Stimulated activated CD4-positive, alpha-beta T cell treated with anti-CD3 and anti-CD28 coated beads, TNF-alpha, amount 100 ng/mL, for 4 hours (primary cell): Measurements from ENCODE around the gene BTNL2.
"Not testable (repeated sequence)": the region's sequence is repeated elsewhere in the genome, so short reads cannot be mapped to it uniquely, and the experiment has no call there.

Experiments
- DNase-seq, 3 experiments: peaks; one replicate each; pipeline ENCODE4 v3.0.0-alpha.2; 2020; ENCODE audit warnings: low read depth in 3 of 3

Gene BTNL2

DNA sequence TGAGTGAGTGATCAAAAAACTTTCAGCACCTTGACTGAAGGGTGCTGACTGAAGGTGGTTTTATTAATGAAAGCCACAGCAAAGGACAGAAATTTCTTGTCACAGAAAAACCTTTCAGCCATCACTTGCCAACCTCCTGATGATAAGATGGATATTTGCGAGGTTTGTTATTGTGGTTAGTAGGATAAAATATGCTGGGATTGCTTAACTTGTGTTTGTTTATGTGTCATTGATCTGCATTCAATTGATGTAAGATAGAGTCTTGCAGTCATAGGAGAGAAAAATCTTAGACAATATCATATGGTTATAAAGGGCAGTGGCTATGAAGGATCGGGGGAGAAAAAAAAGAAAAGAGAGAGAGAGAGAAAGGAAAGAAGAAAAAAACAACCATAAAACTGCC is 36.5 kb downstream of the BTNL2 start:
- no peak for DNase-seq

DNA sequence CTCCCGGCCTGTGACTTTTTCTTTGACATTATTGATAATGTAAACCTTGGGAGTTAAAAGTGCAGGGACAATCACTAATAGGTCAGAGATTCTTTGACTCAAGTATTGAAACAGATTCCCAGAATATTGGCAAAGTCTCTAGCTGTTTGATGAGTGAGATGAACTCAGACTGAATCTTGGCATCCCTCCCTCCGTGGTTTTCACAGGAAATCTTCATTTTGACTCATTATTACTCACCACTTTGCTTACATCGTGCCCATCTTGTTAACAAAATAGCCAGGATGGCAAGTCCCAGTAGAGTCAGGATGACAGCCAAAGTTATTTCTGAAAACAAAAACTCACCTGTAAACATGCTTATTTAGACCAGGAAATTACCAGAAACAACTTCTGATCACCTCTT is 37.3 kb downstream of the BTNL2 start:
- DNase-seq: no peak

DNA sequence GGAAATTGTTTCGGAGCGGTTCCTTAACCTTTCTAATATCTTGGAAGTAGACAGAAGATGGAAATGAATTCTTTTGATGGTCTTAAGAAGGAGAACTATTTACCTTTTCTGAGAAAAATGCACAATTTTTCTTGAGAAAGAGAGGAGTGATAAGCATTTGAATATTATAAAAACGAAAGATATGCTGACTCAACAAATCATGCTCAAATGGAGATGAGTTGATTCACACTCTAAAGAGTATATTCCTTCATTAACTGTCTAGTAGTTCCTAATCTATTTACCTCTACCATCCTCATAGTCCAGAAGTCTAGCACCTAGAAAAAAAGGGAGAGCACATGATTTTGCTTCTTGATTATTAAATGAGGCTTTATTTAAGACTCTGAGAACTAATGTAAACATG is 39.3 kb downstream of the BTNL2 start:
- DNase-seq: no peak

DNA sequence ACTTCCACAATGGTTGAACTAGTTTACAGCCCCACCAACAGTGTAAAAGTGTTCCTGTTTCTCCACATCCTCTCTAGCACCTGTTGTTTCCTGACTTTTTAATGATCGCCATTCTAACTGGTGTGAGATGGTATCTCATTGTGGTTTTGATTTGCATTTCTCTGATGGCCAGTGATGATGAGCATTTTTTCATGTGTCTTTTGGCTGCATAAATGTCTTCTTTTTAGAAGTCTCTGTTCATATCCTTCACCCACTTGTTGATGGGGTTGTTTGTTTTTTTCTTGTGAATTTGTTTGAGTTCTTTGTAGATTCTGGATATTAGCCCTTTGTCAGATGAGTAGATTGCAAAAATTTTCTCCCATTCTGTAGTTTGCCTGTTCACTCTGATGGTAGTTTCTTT is 47.8 kb downstream of the BTNL2 start:
- not testable (repeated sequence) for DNase-seq

DNA sequence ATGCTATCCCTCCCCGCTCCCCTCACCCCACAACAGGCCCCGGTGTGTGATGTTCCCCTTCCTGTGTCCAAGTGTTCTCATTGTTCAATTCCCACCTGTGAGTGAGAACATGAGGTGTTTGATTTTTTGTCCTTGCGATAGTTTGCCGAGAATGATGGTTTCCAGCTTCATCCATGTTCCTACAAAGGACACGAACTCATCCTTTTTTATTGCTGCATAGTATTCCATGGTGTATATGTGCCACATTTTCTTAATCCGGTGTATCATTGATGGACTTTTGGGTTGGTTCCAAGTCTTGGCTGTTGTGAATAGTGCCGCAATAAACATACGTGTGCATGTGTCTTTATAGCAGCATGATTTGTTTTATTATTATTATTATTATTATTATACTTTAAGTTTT is 48.4 kb downstream of the BTNL2 start:
- DNase-seq: not testable (repeated sequence)

DNA sequence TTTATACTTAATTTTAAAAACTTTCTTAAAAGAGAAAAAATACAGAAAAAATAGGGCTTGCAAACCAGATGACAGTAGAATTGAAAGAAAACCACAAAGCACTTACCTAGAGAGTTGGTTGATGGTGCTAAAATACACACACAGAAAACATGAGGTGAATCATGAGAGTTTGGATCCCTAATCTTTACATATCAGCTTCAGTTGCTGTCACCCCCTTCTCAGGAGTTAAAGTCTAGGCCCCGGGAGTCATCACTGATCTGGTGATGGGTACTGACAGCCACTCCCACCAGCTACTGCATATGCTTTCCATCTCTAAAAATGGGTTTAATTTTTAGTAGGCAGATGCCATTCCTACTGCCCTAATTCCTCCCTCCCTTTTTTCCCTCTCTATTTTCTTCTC is 52.0 kb downstream of the BTNL2 start:
- DNase-seq: no peak

DNA sequence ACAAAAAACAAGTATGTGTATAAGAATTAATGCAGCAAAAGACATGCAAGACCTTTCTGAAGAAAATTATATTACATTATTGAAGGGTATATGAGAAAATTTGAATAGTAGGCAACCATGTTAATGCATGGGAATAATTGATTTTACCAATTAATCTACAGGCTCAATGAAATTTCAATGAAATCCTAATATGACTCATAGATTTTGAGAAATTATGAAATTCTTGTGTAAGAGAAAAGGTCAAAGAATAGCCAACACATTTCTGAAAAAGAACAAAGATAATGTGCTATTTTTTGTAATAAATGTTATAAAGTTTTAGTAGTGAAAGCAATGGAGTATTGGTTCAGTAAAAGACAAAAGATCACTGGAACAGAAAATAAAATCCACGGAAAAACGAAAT is 53.6 kb downstream of the BTNL2 start:
- no peak for DNase-seq
